ENCODE data around the gene PRF1.
"Not testable (repeated sequence)": the region's sequence is repeated elsewhere in the genome, so short reads cannot be mapped to it uniquely, and the experiment has no call there.

The PRF1 gene

GRCh38 chr10:70594161-70594560 lies 8.4 kb downstream of the PRF1 start:
- DNase-seq (ENCODE audit: low read depth, low spot score): no peak

GRCh38 chr10:70593513-70593890 lies 9.0 kb downstream of the PRF1 start:
- no peak for DNase-seq (ENCODE audit: low read depth, low spot score)

GRCh38 chr10:70592746-70593512 lies 9.6 kb downstream of the PRF1 start:
- DNase-seq (ENCODE audit: low read depth, low spot score): no peak

GRCh38 chr10:70592186-70592735 lies 10.3 kb downstream of the PRF1 start:
- DNase-seq (ENCODE audit: low read depth, low spot score): no peak

GRCh38 chr10:70590655-70591416 lies 11.7 kb downstream of the PRF1 start:
- DNase-seq (ENCODE audit: low read depth, low spot score): no peak

GRCh38 chr10:70589762-70590654 lies 12.5 kb downstream of the PRF1 start:
- no peak for DNase-seq (ENCODE audit: low read depth, low spot score)

GRCh38 chr10:70588859-70589570 lies 13.5 kb downstream of the PRF1 start:
- no peak for DNase-seq (ENCODE audit: low read depth, low spot score)

GRCh38 chr10:70588255-70588654 lies 14.3 kb downstream of the PRF1 start:
- DNase-seq (ENCODE audit: low read depth, low spot score): no peak

- no peak for DNase-seq (ENCODE audit: low read depth, low spot score)
These were observed 15.4 kb downstream of the PRF1 start for GRCh38 chr10:70587045-70587658.

- DNase-seq (ENCODE audit: low read depth, low spot score): no peak
These were observed 16.1 kb downstream of the PRF1 start for GRCh38 chr10:70586348-70586930.

- no peak for DNase-seq (ENCODE audit: low read depth, low spot score)
These were observed 16.9 kb downstream of the PRF1 start for GRCh38 chr10:70585578-70586169.

- no peak for DNase-seq (ENCODE audit: low read depth, low spot score)
These were observed 17.5 kb downstream of the PRF1 start for GRCh38 chr10:70584909-70585544.

- DNase-seq (ENCODE audit: low read depth, low spot score): no peak
These were observed 18.2 kb downstream of the PRF1 start for GRCh38 chr10:70584366-70584765.

GRCh38 chr10:70583669-70584037 lies 18.9 kb downstream of the PRF1 start:
- DNase-seq (ENCODE audit: low read depth, low spot score): no peak

- DNase-seq (ENCODE audit: low read depth, low spot score): no peak
These were observed 19.5 kb downstream of the PRF1 start for GRCh38 chr10:70582793-70583668.

GRCh38 chr10:70581176-70581575 lies 21.4 kb downstream of the PRF1 start:
- not testable (repeated sequence) for DNase-seq (ENCODE audit: low read depth, low spot score)

GRCh38 chr10:70579234-70580002 lies 23.1 kb downstream of the PRF1 start:
- DNase-seq (ENCODE audit: low read depth, low spot score): no peak
